ENCODE measurements around the gene SWT1. TPM values are rescaled to one million over a fixed set of nuclear protein-coding genes. Genes with fewer than 3 reads are reported as not detected.

SWT1 gene
- total and polyA plus RNA-seq, 2 of the 13 experiments (the other 11 are each of a cell fraction or from before 2014, with no cell fraction given): 1.7 to 2.5 TPM

GRCh38 chr1:185170291-185170848 is 13.4 kb downstream of the SWT1 start (continued):
- TF ChIP-seq DMAP1 (CRISPR knock-in tag; IDR thresholded peaks at IDR 0.05) (no peak), ZZZ3 (CRISPR knock-in tag; IDR thresholded peaks at IDR 0.05; ENCODE audit: borderline replicate concordance) (no peak), CSRNP1 (CRISPR knock-in tag; IDR thresholded peaks at IDR 0.05) (no peak), KLF15 (CRISPR knock-in tag; IDR thresholded peaks at IDR 0.05; ENCODE audit: borderline replicate concordance) (no peak), LCORL (IDR thresholded peaks at IDR 0.05) (no peak), LCORL (CRISPR knock-in tag; IDR thresholded peaks at IDR 0.05) (no peak), ZFX (CRISPR knock-in tag; IDR thresholded peaks at IDR 0.05; ENCODE audit: low read depth) (peak; percentile 33; the same call in 1 of the 2 replicates), TFE3 (CRISPR knock-in tag; IDR thresholded peaks at IDR 0.05) (no peak), ZNF672 (CRISPR knock-in tag; IDR thresholded peaks at IDR 0.05) (no peak), RBM39 (IDR thresholded peaks at IDR 0.05; ENCODE audit: low read depth, low read length, poor library complexity, severe bottlenecking) (no peak), CHD4 (IDR thresholded peaks at IDR 0.05; ENCODE audit: borderline replicate concordance, low read length) (no peak), CEBPZ (IDR thresholded peaks at IDR 0.05; ENCODE audit: low read length) (no peak), ZMYM4 (CRISPR knock-in tag; IDR thresholded peaks at IDR 0.05) (peak; percentile 56; the same call in 1 of the 2 replicates), ZXDC (CRISPR knock-in tag; IDR thresholded peaks at IDR 0.05) (no peak), XRCC5 (optimal IDR thresholded peaks at IDR 0.05; ENCODE audit: low read length) (peak; percentile 79), ZNF180 (CRISPR knock-in tag; IDR thresholded peaks at IDR 0.05; ENCODE audit: borderline replicate concordance, low read depth) (no peak), NR2F1 (CRISPR knock-in tag; IDR thresholded peaks at IDR 0.05) (no peak), PREB (CRISPR knock-in tag; IDR thresholded peaks at IDR 0.05) (no peak), IRF2 (CRISPR knock-in tag; IDR thresholded peaks at IDR 0.05) (no peak), ZNF138 (CRISPR knock-in tag; IDR thresholded peaks at IDR 0.05; ENCODE audit: low read depth) (no peak)

Data from HepG2 (cell line).